ENCODE data around the gene WNT9B.

GRCh38 chr17:46823657-46824056 is 27.7 kb upstream of the WNT9B start:
- TF ChIP-seq POLR2A (IDR thresholded peaks at IDR 0.05) (no peak), POLR2AphosphoS5 (IDR thresholded peaks at IDR 0.05) (no peak)
- TF ChIP-seq, protein P1, sequence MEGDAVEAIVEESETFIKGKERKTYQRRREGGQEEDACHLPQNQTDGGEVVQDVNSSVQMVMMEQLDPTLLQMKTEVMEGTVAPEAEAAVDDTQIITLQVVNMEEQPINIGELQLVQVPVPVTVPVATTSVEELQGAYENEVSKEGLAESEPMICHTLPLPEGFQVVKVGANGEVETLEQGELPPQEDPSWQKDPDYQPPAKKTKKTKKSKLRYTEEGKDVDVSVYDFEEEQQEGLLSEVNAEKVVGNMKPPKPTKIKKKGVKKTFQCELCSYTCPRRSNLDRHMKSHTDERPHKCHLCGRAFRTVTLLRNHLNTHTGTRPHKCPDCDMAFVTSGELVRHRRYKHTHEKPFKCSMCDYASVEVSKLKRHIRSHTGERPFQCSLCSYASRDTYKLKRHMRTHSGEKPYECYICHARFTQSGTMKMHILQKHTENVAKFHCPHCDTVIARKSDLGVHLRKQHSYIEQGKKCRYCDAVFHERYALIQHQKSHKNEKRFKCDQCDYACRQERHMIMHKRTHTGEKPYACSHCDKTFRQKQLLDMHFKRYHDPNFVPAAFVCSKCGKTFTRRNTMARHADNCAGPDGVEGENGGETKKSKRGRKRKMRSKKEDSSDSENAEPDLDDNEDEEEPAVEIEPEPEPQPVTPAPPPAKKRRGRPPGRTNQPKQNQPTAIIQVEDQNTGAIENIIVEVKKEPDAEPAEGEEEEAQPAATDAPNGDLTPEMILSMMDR (IDR thresholded peaks at IDR 0.05): no peak
